Measurements from ENCODE around the gene INF2.

- TF ChIP-seq EZH2 (IDR thresholded peaks at IDR 0.05; ENCODE audit: insufficient read depth, poor library complexity, severe bottlenecking) (no peak), EZH2phosphoT487 (IDR thresholded peaks at IDR 0.05; ENCODE audit: insufficient read depth, low read depth) (no peak)
These were observed 46.6 kb downstream of the INF2 start for GRCh38 chr14:104735830-104736642.

All from GM23248 (cell line).